MCF 10A (cell line): ENCODE measurements around the gene SLC25A53. TPM values are rescaled to one million over a fixed set of nuclear protein-coding genes. Genes with fewer than 3 reads are reported as not detected.

Source experiments
- BruUV-seq: library from RNA; stranded (reverse); fragments of 400-500 nt; replicated peaks from 2 replicates; lab custom pipeline; 2021; lab: Mats Ljungman, UMichigan
- CTCF ChIA-PET: fragments of 300-600 bp; sonication (Branson Sonifier 250); formaldehyde crosslinking; extraction: SDS; loops from one replicate; lab custom pipeline; 2021; ENCODE audit warnings: antibody characterized with exemption, inconsistent platforms; lab: Yijun Ruan, JAX
- POLR2A ChIA-PET: fragments of 300-600, 350-650 bp; sonication (Branson Sonifier 250); formaldehyde crosslinking; extraction: SDS; loops from one replicate; lab custom pipeline; 2020; ENCODE audit warnings: antibody characterized with exemption, inconsistent platforms; lab: Yijun Ruan, JAX
- DNase-seq: peaks from one replicate; pipeline ENCODE4 v3.0.0-alpha.2; 2018; ENCODE audit not compliant: unreplicated experiment
- H3K27ac Mint-ChIP-seq: one replicate; pipeline ENCODE4 v1.8.0; 2022; ENCODE audit warnings: mild to moderate bottlenecking, low read depth, mixed read lengths; ENCODE audit not compliant: unreplicated experiment
- H3K27me3 Mint-ChIP-seq: one replicate; pipeline ENCODE4 v1.8.0; 2022; ENCODE audit warnings: mixed read lengths; ENCODE audit not compliant: insufficient read depth, unreplicated experiment
- H3K36me3 Mint-ChIP-seq: one replicate; pipeline ENCODE4 v1.8.0; 2022; ENCODE audit warnings: mild to moderate bottlenecking, moderate library complexity, mixed read lengths; ENCODE audit not compliant: insufficient read depth, unreplicated experiment
- H3K4me1 Mint-ChIP-seq: one replicate; pipeline ENCODE4 v1.8.0; 2022; ENCODE audit warnings: mixed read lengths; ENCODE audit not compliant: insufficient read depth, unreplicated experiment
- H3K4me3 Mint-ChIP-seq: one replicate; pipeline ENCODE4 v1.8.0; 2022; ENCODE audit warnings: mild to moderate bottlenecking, moderate library complexity, mixed read lengths; ENCODE audit not compliant: unreplicated experiment
- H3K9me3 Mint-ChIP-seq: one replicate; pipeline ENCODE4 v1.8.0; 2022; ENCODE audit warnings: mixed read lengths; ENCODE audit not compliant: unreplicated experiment
- CTCF ChIP-seq: fragments of 200-600 bp; IDR thresholded peaks from one replicate; pipeline ENCODE4 v1.8.0; 2022; ENCODE audit warnings: antibody characterized with exemption, mild to moderate bottlenecking; ENCODE audit not compliant: unreplicated experiment
- intact Hi-C: fragments of 100-400 bp; cut with micrococcal nuclease; formaldehyde crosslinking; loops from 2 replicates; pipeline ENCODE4 v1.14.1; 2022
- total RNA-seq: library from RNA; stranded (reverse); gene quantifications from 2 replicates; pipeline ENCODE4 v1.2.3, GENCODE V29; 2022

The SLC25A53 gene
- total RNA-seq, 1 experiment from 2014 or later, result 3.2 TPM

- Mint-ChIP-seq H3K4me3 (no peak overlapping the region), H3K27me3 (peaks cover 32% of the 10 kb centered on the region), H3K27ac (no peak overlapping the region), H3K4me1 (no peaks in the 10 kb centered on the region), H3K36me3 (peaks cover 40% of the 10 kb centered on the region), H3K9me3 (no peaks in the 10 kb centered on the region)
- intact Hi-C loops, result no loop called here
- ChIA-PET CTCF (interaction anchor here (0.6 kb wide), 1 partner anchor 957 kb away, joined by 3 read pairs; no protein-coding TSS in a partner anchor), POLR2A (interaction anchor here (1.0 kb wide), 1 partner anchor 10 kb away, joined by 5 read pairs; no protein-coding TSS in a partner anchor)
- no TSS peak for BruUV-seq
- TF ChIP-seq CTCF, result no peak
- DNase-seq, result no peak
Measured at GRCh38 chrX:104183685-104184084, 26.9 kb upstream of the SLC25A53 start.

- peaks cover 26% of the 10 kb centered on the region for H3K36me3 Mint-ChIP-seq
- CTCF ChIA-PET, result interaction anchor here (1.7 kb wide), 1 partner anchor 22 kb away, joined by 10 read pairs; no protein-coding TSS in a partner anchor
- no peak overlapping the region for H3K4me3 Mint-ChIP-seq
- peaks cover 18% of the 10 kb centered on the region for H3K4me1 Mint-ChIP-seq
- peaks cover 33% of the 10 kb centered on the region for H3K27me3 Mint-ChIP-seq
- POLR2A ChIA-PET, result interaction anchor here (0.8 to 3.2 kb wide), 4 partner anchors 8 to 12 kb away, joined by 3 to 16 read pairs (median 4); partner anchors contain the start of gene FAM199X
- intact Hi-C loops, result no loop called here
- H3K27ac Mint-ChIP-seq, result no peak overlapping the region
- no peak for DNase-seq
- no peak for TF ChIP-seq CTCF
- BruUV-seq, result no TSS peak
- no peaks in the 10 kb centered on the region for H3K9me3 Mint-ChIP-seq
Measured at GRCh38 chrX:104173841-104174240, 17.0 kb upstream of the SLC25A53 start.

GRCh38 chrX:104172788-104173187, 16.0 kb upstream of the SLC25A53 start:
- peaks cover 43% of the 10 kb centered on the region for H3K27me3 Mint-ChIP-seq
- TF ChIP-seq CTCF, result no peak
- CTCF ChIA-PET, result no interaction called here
- no peak for DNase-seq
- no peaks in the 10 kb centered on the region for H3K9me3 Mint-ChIP-seq
- intact Hi-C loops, result no loop called here
- POLR2A ChIA-PET, result no interaction called here
- H3K4me3 Mint-ChIP-seq, result no peak overlapping the region
- no peak overlapping the region for H3K27ac Mint-ChIP-seq
- BruUV-seq, result no TSS peak
- H3K4me1 Mint-ChIP-seq, result peaks cover 19% of the 10 kb centered on the region
- H3K36me3 Mint-ChIP-seq, result peaks cover 21% of the 10 kb centered on the region

GRCh38 chrX:104172121-104172520, 15.3 kb upstream of the SLC25A53 start:
- no TSS peak for BruUV-seq
- CTCF ChIA-PET, result no interaction called here
- TF ChIP-seq CTCF, result no peak
- intact Hi-C loops, result no loop called here
- H3K27me3 Mint-ChIP-seq, result peaks cover 44% of the 10 kb centered on the region
- H3K9me3 Mint-ChIP-seq, result no peaks in the 10 kb centered on the region
- peaks cover 21% of the 10 kb centered on the region for H3K36me3 Mint-ChIP-seq
- H3K27ac Mint-ChIP-seq, result peak overlapping the region; percentile 39
- POLR2A ChIA-PET, result no interaction called here
- peaks cover 19% of the 10 kb centered on the region for H3K4me1 Mint-ChIP-seq
- H3K4me3 Mint-ChIP-seq, result no peak overlapping the region
- DNase-seq, result no peak
